MM.1S (cell line): ENCODE measurements around the gene MRPL58.

Experiments used
- DNase-seq: peaks from one replicate; pipeline ENCODE4 v3.0.0-alpha.2; 2015
- H2AFZ ChIP-seq: fragments of 300-600 bp; sonication (generic); 2 replicates; pipeline ENCODE4 v1.6.0; 2016; ENCODE audit warnings: antibody characterized with exemption, low read length
- H3F3A ChIP-seq: fragments of 300-600 bp; sonication (generic); 2 replicates; pipeline ENCODE4 v1.6.1; 2016; ENCODE audit warnings: mild to moderate bottlenecking, antibody characterized with exemption, low read length, moderate library complexity, mixed read lengths; ENCODE audit not compliant: insufficient read depth
- H3K27ac ChIP-seq: fragments of 300-600 bp; sonication (generic); 2 replicates; pipeline ENCODE4 v1.5.1; 2016; ENCODE audit warnings: mild to moderate bottlenecking, low read length
- H3K27me3 ChIP-seq: fragments of 300-600 bp; sonication (generic); replicated peaks from 2 replicates; pipeline ENCODE4 v1.6.0; 2016; ENCODE audit warnings: low read length; ENCODE audit not compliant: insufficient read depth
- H3K36me3 ChIP-seq: fragments of 300-600 bp; sonication (generic); replicated peaks from 2 replicates; pipeline ENCODE4 v1.6.1; 2016; ENCODE audit warnings: mild to moderate bottlenecking, low read length, mixed read lengths; ENCODE audit not compliant: insufficient read depth
- H3K4me1 ChIP-seq: fragments of 300-600 bp; sonication (generic); 2 replicates; pipeline ENCODE4 v1.6.1; 2016; ENCODE audit warnings: low read length, mixed read lengths
- H3K4me2 ChIP-seq: fragments of 300-600 bp; sonication (generic); 2 replicates; pipeline ENCODE4 v1.6.0; 2016; ENCODE audit warnings: low read depth, low read length
- H3K4me3 ChIP-seq: fragments of 300-600 bp; sonication (generic); 2 replicates; pipeline ENCODE4 v1.5.1; 2016; ENCODE audit warnings: low read length, mixed read lengths
- H3K79me2 ChIP-seq: fragments of 300-600 bp; sonication (generic); 2 replicates; pipeline ENCODE4 v1.6.1; 2016; ENCODE audit warnings: mixed run types, low read length, mixed read lengths
- H3K9ac ChIP-seq: fragments of 300-600 bp; sonication (generic); 2 replicates; pipeline ENCODE4 v1.6.1; 2016; ENCODE audit warnings: low read length, mixed read lengths
- H3K9me2 ChIP-seq: fragments of 300-600 bp; sonication (generic); replicated peaks from 2 replicates; pipeline ENCODE4 v1.6.1; 2016; ENCODE audit warnings: mild to moderate bottlenecking, low read length, mixed read lengths; ENCODE audit not compliant: insufficient read depth
- H3K9me3 ChIP-seq: fragments of 300-600 bp; sonication (generic); replicated peaks from 2 replicates; pipeline ENCODE4 v1.6.1; 2016; ENCODE audit warnings: mild to moderate bottlenecking, low read length, mixed read lengths; ENCODE audit not compliant: insufficient read depth
- H4K20me1 ChIP-seq: fragments of 300-600 bp; sonication (generic); 2 replicates; pipeline ENCODE4 v1.6.1; 2016; ENCODE audit warnings: mild to moderate bottlenecking, low read length, moderate library complexity, mixed read lengths; ENCODE audit not compliant: insufficient read depth
- CTCF ChIP-seq: fragments of 300-600 bp; sonication (generic); IDR thresholded peaks from 2 replicates; pipeline ENCODE4 v1.5.1; 2016; ENCODE audit warnings: antibody characterized with exemption, low read length, mixed read lengths
- EZH2 ChIP-seq: fragments of 300-600 bp; sonication (generic); optimal IDR thresholded peaks from 2 replicates; pipeline ENCODE3; 2017; ENCODE audit warnings: low read depth, mild to moderate bottlenecking, antibody characterized with exemption, low read length, mixed read lengths
- EZH2phosphoT487 ChIP-seq: fragments of 300-600 bp; sonication (generic); IDR thresholded peaks from 2 replicates; pipeline ENCODE4 v1.6.1; 2018; ENCODE audit warnings: antibody characterized with exemption, low read length

MRPL58 gene

GRCh38 chr17:75061618-75062017 is 49.1 kb downstream of the MRPL58 start:
- Histone ChIP-seq H3K27me3 (no peaks in the 10 kb centered on the region), H3K4me3 (no peak overlapping the region), H2AFZ (no peak overlapping the region), H3F3A (peaks cover 15% of the 10 kb centered on the region; the same call in 1 of the 2 replicates), H3K27ac (no peak overlapping the region), H3K36me3 (no peaks in the 10 kb centered on the region; the same call in 1 of the 2 replicates), H3K9me2 (no peaks in the 10 kb centered on the region), H3K9me3 (no peaks in the 10 kb centered on the region), H3K79me2 (no peaks in the 10 kb centered on the region), H3K9ac (no peak overlapping the region), H3K4me2 (no peak overlapping the region), H3K4me1 (peaks cover 18% of the 10 kb centered on the region), H4K20me1 (no peaks in the 10 kb centered on the region)
- DNase-seq, result no peak
- TF ChIP-seq EZH2phosphoT487 (no peak), CTCF (no peak), EZH2 (no peak)

GRCh38 chr17:75063201-75063600 is 50.7 kb downstream of the MRPL58 start:
- Histone ChIP-seq H3K4me2 (no peak overlapping the region), H3K4me3 (no peak overlapping the region), H3K9ac (no peak overlapping the region), H3K9me2 (no peaks in the 10 kb centered on the region), H2AFZ (no peak overlapping the region), H3K27me3 (no peaks in the 10 kb centered on the region), H3K79me2 (no peaks in the 10 kb centered on the region), H3K9me3 (no peaks in the 10 kb centered on the region), H3K27ac (no peak overlapping the region), H3K36me3 (no peaks in the 10 kb centered on the region; the same call in 1 of the 2 replicates), H4K20me1 (no peaks in the 10 kb centered on the region), H3K4me1 (peaks cover 27% of the 10 kb centered on the region), H3F3A (peaks cover 23% of the 10 kb centered on the region)
- TF ChIP-seq EZH2, result no peak
- TF ChIP-seq CTCF, result no peak
- no peak for TF ChIP-seq EZH2phosphoT487
- DNase-seq, result no peak

GRCh38 chr17:75063626-75064025 is 51.2 kb downstream of the MRPL58 start:
- no peak overlapping the region for H2AFZ ChIP-seq
- H3F3A ChIP-seq, result peaks cover 23% of the 10 kb centered on the region
- H3K4me2 ChIP-seq, result no peak overlapping the region
- no peak for DNase-seq
- peaks cover 27% of the 10 kb centered on the region for H3K4me1 ChIP-seq
- no peaks in the 10 kb centered on the region for H3K9me3 ChIP-seq
- no peaks in the 10 kb centered on the region for H3K9me2 ChIP-seq
- H3K27ac ChIP-seq, result no peak overlapping the region
- no peak overlapping the region for H3K4me3 ChIP-seq
- no peaks in the 10 kb centered on the region for H4K20me1 ChIP-seq
- H3K36me3 ChIP-seq, result no peaks in the 10 kb centered on the region; the same call in 1 of the 2 replicates
- no peak for TF ChIP-seq CTCF
- TF ChIP-seq EZH2, result no peak
- no peak for TF ChIP-seq EZH2phosphoT487
- H3K9ac ChIP-seq, result no peak overlapping the region
- H3K79me2 ChIP-seq, result no peaks in the 10 kb centered on the region
- no peaks in the 10 kb centered on the region for H3K27me3 ChIP-seq
